H9 (cell line): ENCODE measurements around the gene ATP13A2. TPM values are rescaled to one million over a fixed set of nuclear protein-coding genes. Genes with fewer than 3 reads are reported as not detected.

Experiments
- DNase-seq: peaks from one replicate; pipeline ENCODE4 v3.0.0-alpha.2; 2017
- H2AFZ ChIP-seq: one replicate; pipeline ENCODE4 v1.6.1; 2013; ENCODE audit warnings: mild to moderate bottlenecking, low read length, control low read depth, moderate library complexity
- H2AK5ac ChIP-seq: 2 replicates; pipeline ENCODE4 v1.6.1; 2013; ENCODE audit warnings: low read length, control low read depth, mixed read lengths; ENCODE audit not compliant: insufficient read length
- H2BK120ac ChIP-seq: one replicate; pipeline ENCODE4 v1.6.1; 2013; ENCODE audit warnings: low read depth, mild to moderate bottlenecking, low read length, control low read depth, inconsistent platforms; ENCODE audit not compliant: poor library complexity, severe bottlenecking
- H2BK12ac ChIP-seq: 2 replicates; pipeline ENCODE4 v1.6.1; 2013; ENCODE audit warnings: low read length, control low read depth, mixed read lengths, low read depth; ENCODE audit not compliant: insufficient read length
- H2BK15ac ChIP-seq: 2 replicates; pipeline ENCODE4 v1.6.1; 2013; ENCODE audit warnings: low read depth, low read length, control low read depth
- H2BK20ac ChIP-seq: one replicate; pipeline ENCODE4 v1.6.1; 2013; ENCODE audit warnings: low read depth, mild to moderate bottlenecking, low read length, control low read depth, inconsistent platforms; ENCODE audit not compliant: poor library complexity, severe bottlenecking
- H2BK5ac ChIP-seq: 2 replicates; pipeline ENCODE4 v1.6.1; 2013; ENCODE audit warnings: low read length, control low read depth, mixed read lengths; ENCODE audit not compliant: insufficient read length
- H3K14ac ChIP-seq: 2 replicates; pipeline ENCODE4 v1.6.1; 2013; ENCODE audit warnings: low read length, control low read depth; ENCODE audit not compliant: insufficient read depth
- H3K18ac ChIP-seq: 2 replicates; pipeline ENCODE4 v1.6.1; 2013; ENCODE audit warnings: low read depth, mild to moderate bottlenecking, mixed read lengths, low read length, control low read depth; ENCODE audit not compliant: insufficient read length
- H3K23ac ChIP-seq: 2 replicates; pipeline ENCODE4 v1.6.1; 2013; ENCODE audit warnings: low read length, control low read depth, mixed read lengths, low read depth; ENCODE audit not compliant: insufficient read length
- H3K23me2 ChIP-seq: 2 replicates; pipeline ENCODE4 v1.6.1; 2013; ENCODE audit warnings: low read depth, mild to moderate bottlenecking, mixed read lengths, low read length, control low read depth; ENCODE audit not compliant: insufficient read length, poor library complexity, severe bottlenecking
- H3K27ac ChIP-seq: 2 replicates; pipeline ENCODE4 v1.5.1; 2013; ENCODE audit warnings: low read length, control low read depth, mixed read lengths, low read depth; ENCODE audit not compliant: insufficient read length
- H3K27me3 ChIP-seq: 2 replicates; pipeline ENCODE4 v1.6.1; 2013; ENCODE audit warnings: low read length, control low read depth, inconsistent platforms; ENCODE audit not compliant: insufficient read depth
- H3K4ac ChIP-seq: 2 replicates; pipeline ENCODE4 v1.6.1; 2013; ENCODE audit warnings: low read depth, mild to moderate bottlenecking, control low read depth, inconsistent platforms, low read length, moderate library complexity
- H3K4me1 ChIP-seq: 2 replicates; pipeline ENCODE4 v1.6.1; 2013; ENCODE audit warnings: low read length, control low read depth, inconsistent platforms; ENCODE audit not compliant: insufficient read depth
- H3K4me2 ChIP-seq: 2 replicates; pipeline ENCODE4 v1.6.1; 2013; ENCODE audit warnings: low read length, control low read depth, mixed read lengths; ENCODE audit not compliant: insufficient read length, insufficient read depth
- H3K56ac ChIP-seq: 2 replicates; pipeline ENCODE4 v1.6.1; 2013; ENCODE audit warnings: low read depth, mild to moderate bottlenecking, mixed read lengths, low read length, control low read depth; ENCODE audit not compliant: insufficient read length
- H3K79me1 ChIP-seq: 2 replicates; pipeline ENCODE4 v1.6.1; 2013; ENCODE audit warnings: low read depth, mild to moderate bottlenecking, moderate library complexity, low read length, control low read depth, inconsistent platforms; ENCODE audit not compliant: insufficient read depth, poor library complexity, severe bottlenecking
- H3K79me2 ChIP-seq: 2 replicates; pipeline ENCODE4 v1.6.1; 2013; ENCODE audit warnings: low read length, control low read depth, inconsistent platforms; ENCODE audit not compliant: insufficient read depth
- H3K9ac ChIP-seq: 2 replicates; pipeline ENCODE4 v1.6.1; 2013; ENCODE audit warnings: low read length, control low read depth, mixed read lengths; ENCODE audit not compliant: insufficient read length; ENCODE audit errors: extremely low read depth
- H3K9me3 ChIP-seq: one replicate; pipeline ENCODE4 v1.6.1; 2013; ENCODE audit warnings: low read depth, low read length, inconsistent platforms; ENCODE audit not compliant: control insufficient read depth
- H3T11ph ChIP-seq: one replicate; pipeline ENCODE4 v1.6.1; 2013; ENCODE audit warnings: mild to moderate bottlenecking, low read length, control low read depth, inconsistent platforms
- H4K20me1 ChIP-seq: one replicate; pipeline ENCODE4 v1.6.1; 2013; ENCODE audit not compliant: control insufficient read depth, insufficient read length, insufficient read depth
- H4K5ac ChIP-seq: 2 replicates; pipeline ENCODE4 v1.6.1; 2013; ENCODE audit warnings: low read depth, mild to moderate bottlenecking, mixed read lengths, low read length, control low read depth; ENCODE audit not compliant: insufficient read length
- H4K8ac ChIP-seq: replicated peaks from 2 replicates; pipeline ENCODE4 v1.6.1; 2013; ENCODE audit warnings: low read length, control low read depth, mixed read lengths, low read depth; ENCODE audit not compliant: insufficient read length
- H4K91ac ChIP-seq: 2 replicates; pipeline ENCODE4 v1.6.1; 2013; ENCODE audit warnings: low read depth, mild to moderate bottlenecking, moderate library complexity, mixed read lengths, low read length, control low read depth; ENCODE audit not compliant: insufficient read length
- H3K27ac Mint-ChIP-seq, 3 experiments: 2 replicates in 2 of 3; 3 replicates in 1 of 3; pipeline ENCODE4 v1.8.0; 2020 to 2021; ENCODE audit warnings: mixed read lengths in 3 of 3, mild to moderate bottlenecking in 1 of 3, moderate library complexity in 1 of 3
- H3K27me3 Mint-ChIP-seq: 2 replicates; pipeline ENCODE4 v1.8.0; 2021; ENCODE audit warnings: low read depth, mild to moderate bottlenecking, moderate library complexity, mixed read lengths
- H3K36me3 Mint-ChIP-seq, 3 experiments: 2 replicates in 2 of 3; 3 replicates in 1 of 3; pipeline ENCODE4 v1.8.0; 2020 to 2021; ENCODE audit warnings: low read depth in 3 of 3, mixed read lengths in 3 of 3; ENCODE audit not compliant: insufficient read depth in 1 of 3
- H3K4me1 Mint-ChIP-seq, 2 experiments: 2 replicates each; pipeline ENCODE4 v1.8.0; 2020; ENCODE audit warnings: mixed read lengths in 2 of 2
- H3K4me3 Mint-ChIP-seq, 2 experiments: 2 replicates in 1 of 2; 3 replicates in 1 of 2; pipeline ENCODE4 v1.8.0; 2020 to 2021; ENCODE audit warnings: mild to moderate bottlenecking in 2 of 2, mixed read lengths in 2 of 2, moderate library complexity in 1 of 2
- H3K9me3 Mint-ChIP-seq, 2 experiments: 2 replicates in 1 of 2; 3 replicates in 1 of 2; pipeline ENCODE4 v1.8.0; 2020; ENCODE audit warnings: mild to moderate bottlenecking in 2 of 2, mixed read lengths in 2 of 2, moderate library complexity in 1 of 2
- WGBS: extraction: QIAGEN DNeasy Blood & Tissue Kit; methylation state at CpG from one replicate; pipeline ENCODE4 v1.1.7; 2013; ENCODE audit warnings: missing lambda C conversion rate, low lambda C conversion rate, mixed read lengths; ENCODE audit not compliant: insufficient read length; ENCODE audit errors: extremely low coverage; 5-methylcytosine and 5-hydroxymethylcytosine counted together
- total RNA-seq: library from RNA; stranded (reverse); gene quantifications from 2 replicates; pipeline ENCODE4 v1.2.1, GENCODE V29; 2021
- TF ChIP-seq, protein P1 (sequence below): fragments of 200-600 bp; sonication (generic); conservative IDR thresholded peaks from 3 replicates; pipeline ENCODE4 v1.8.0; 2021; ENCODE audit warnings: antibody characterized with exemption, mild to moderate bottlenecking

ATP13A2 gene
- total RNA-seq, 1 experiment from 2014 or later: 53.6 TPM

DNA sequence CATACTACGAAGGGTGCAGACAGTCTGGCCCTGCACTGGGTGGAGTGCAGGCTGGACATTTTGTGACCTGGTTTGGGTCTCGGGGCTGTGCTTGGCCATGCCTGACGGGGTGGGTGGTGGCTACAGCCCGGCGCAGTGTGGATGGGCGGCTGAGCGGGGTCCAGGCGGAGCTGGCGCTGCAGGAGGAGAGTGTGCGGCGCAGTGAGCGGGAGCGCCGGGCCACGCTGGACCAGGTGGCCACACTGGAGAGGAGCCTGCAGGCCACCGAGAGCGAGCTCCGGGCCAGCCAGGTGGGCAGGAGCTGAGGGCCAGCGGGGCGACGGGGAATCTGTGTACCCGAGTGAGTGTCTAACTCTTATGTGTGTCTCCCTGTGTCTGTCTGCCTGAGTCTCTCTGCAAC lies 45.4 kb downstream of the ATP13A2 start:
- no peak overlapping the region for H3K9ac ChIP-seq
- no peak overlapping the region for H4K91ac ChIP-seq
- H2BK20ac ChIP-seq: no peak overlapping the region
- no peak overlapping the region for H3K14ac ChIP-seq
- no peak overlapping the region for H3T11ph ChIP-seq
- no peaks in the 10 kb centered on the region for H3K79me1 ChIP-seq
- H3K4me1 Mint-ChIP-seq: peaks cover 0 to 8% of the 10 kb centered on the region in 2 experiments; a peak in 2 of 4 replicates
- H3K27me3 Mint-ChIP-seq: no peaks in the 10 kb centered on the region
- no peak overlapping the region for H3K4me3 Mint-ChIP-seq
- H2BK15ac ChIP-seq: no peak overlapping the region
- no CpG with 5 or more reads among the region's 22 CpGs for whole genome bisulfite sequencing
- no peak overlapping the region for H3K18ac ChIP-seq
- no peaks in the 10 kb centered on the region for H4K20me1 ChIP-seq
- no peak overlapping the region for H3K27ac ChIP-seq
- no peak overlapping the region for H3K4me2 ChIP-seq
- no peak overlapping the region for H2BK5ac ChIP-seq
- no peaks in the 10 kb centered on the region for H3K23me2 ChIP-seq
- H3K27ac Mint-ChIP-seq: no peak overlapping the region; a peak in 1 of 7 replicates
- no peaks in the 10 kb centered on the region for H3K27me3 ChIP-seq
- H2BK120ac ChIP-seq: no peak overlapping the region
- H3K9me3 Mint-ChIP-seq: no peaks in the 10 kb centered on the region
- no peak overlapping the region for H3K4ac ChIP-seq
- H4K8ac ChIP-seq: no peak overlapping the region
- no peak overlapping the region for H4K5ac ChIP-seq
- TF ChIP-seq, protein P1, sequence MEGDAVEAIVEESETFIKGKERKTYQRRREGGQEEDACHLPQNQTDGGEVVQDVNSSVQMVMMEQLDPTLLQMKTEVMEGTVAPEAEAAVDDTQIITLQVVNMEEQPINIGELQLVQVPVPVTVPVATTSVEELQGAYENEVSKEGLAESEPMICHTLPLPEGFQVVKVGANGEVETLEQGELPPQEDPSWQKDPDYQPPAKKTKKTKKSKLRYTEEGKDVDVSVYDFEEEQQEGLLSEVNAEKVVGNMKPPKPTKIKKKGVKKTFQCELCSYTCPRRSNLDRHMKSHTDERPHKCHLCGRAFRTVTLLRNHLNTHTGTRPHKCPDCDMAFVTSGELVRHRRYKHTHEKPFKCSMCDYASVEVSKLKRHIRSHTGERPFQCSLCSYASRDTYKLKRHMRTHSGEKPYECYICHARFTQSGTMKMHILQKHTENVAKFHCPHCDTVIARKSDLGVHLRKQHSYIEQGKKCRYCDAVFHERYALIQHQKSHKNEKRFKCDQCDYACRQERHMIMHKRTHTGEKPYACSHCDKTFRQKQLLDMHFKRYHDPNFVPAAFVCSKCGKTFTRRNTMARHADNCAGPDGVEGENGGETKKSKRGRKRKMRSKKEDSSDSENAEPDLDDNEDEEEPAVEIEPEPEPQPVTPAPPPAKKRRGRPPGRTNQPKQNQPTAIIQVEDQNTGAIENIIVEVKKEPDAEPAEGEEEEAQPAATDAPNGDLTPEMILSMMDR: no peak
- peaks cover 23 to 46% (median 32%) of the 10 kb centered on the region in 3 experiments for H3K36me3 Mint-ChIP-seq
- DNase-seq: no peak
- H3K56ac ChIP-seq: no peak overlapping the region
- H2AFZ ChIP-seq: no peak overlapping the region
- no peak overlapping the region for H2AK5ac ChIP-seq
- no peaks in the 10 kb centered on the region for H3K79me2 ChIP-seq
- H3K4me1 ChIP-seq: no peaks in the 10 kb centered on the region
- no peak overlapping the region for H3K23ac ChIP-seq
- H3K9me3 ChIP-seq: no peaks in the 10 kb centered on the region
- H2BK12ac ChIP-seq: no peak overlapping the region
